Neural progenitor cell (in vitro differentiated cells): ENCODE results near the gene C7orf25.

Experiments used
- CTCF ChIP-seq: fragments of 200-600 bp; sonication (generic); IDR thresholded peaks from 2 replicates; pipeline ENCODE4 v1.5.1; 2017; ENCODE audit warnings: antibody characterized with exemption, mild to moderate bottlenecking
- EZH2 ChIP-seq: fragments of 200-600 bp; sonication (generic); IDR thresholded peaks from 2 replicates; pipeline ENCODE4 v1.6.1; 2017; ENCODE audit warnings: antibody characterized with exemption, mild to moderate bottlenecking, moderate library complexity

- no peak for TF ChIP-seq EZH2
- no peak for TF ChIP-seq CTCF
These were observed 42.1 kb upstream of the C7orf25 start for GRCh38 chr7:42953994-42954393.
